HG03342 (cell line): ENCODE measurements around the gene TSR3.

Source experiments
- ATAC-seq: cut with Tn5 transposase; IDR thresholded peaks from one replicate; pipeline ENCODE4 v1.9.1; 2021; ENCODE audit warnings: mild to moderate bottlenecking, moderate library complexity; ENCODE audit not compliant: unreplicated experiment

TSR3 gene

DNA sequence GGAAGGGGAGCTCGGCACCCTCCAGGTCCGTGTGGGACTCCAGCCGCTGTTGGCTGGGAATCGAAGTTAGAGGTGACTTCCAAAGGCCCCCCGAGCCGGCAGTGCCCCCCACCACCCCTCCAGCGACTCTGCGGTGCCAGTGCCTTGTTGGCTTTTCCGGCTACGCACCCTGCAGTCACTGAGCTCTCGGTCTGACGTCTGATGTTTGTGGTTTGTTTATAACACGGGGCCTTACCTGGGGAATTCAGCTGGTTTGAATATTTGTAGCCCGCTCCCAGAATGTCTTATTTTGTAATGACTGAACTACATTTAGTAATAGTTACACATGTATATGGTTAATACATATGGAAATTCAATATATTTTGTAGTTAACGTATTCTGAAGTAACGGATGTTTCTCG is 25.3 kb downstream of the TSR3 start:
- no peak for ATAC-seq

DNA sequence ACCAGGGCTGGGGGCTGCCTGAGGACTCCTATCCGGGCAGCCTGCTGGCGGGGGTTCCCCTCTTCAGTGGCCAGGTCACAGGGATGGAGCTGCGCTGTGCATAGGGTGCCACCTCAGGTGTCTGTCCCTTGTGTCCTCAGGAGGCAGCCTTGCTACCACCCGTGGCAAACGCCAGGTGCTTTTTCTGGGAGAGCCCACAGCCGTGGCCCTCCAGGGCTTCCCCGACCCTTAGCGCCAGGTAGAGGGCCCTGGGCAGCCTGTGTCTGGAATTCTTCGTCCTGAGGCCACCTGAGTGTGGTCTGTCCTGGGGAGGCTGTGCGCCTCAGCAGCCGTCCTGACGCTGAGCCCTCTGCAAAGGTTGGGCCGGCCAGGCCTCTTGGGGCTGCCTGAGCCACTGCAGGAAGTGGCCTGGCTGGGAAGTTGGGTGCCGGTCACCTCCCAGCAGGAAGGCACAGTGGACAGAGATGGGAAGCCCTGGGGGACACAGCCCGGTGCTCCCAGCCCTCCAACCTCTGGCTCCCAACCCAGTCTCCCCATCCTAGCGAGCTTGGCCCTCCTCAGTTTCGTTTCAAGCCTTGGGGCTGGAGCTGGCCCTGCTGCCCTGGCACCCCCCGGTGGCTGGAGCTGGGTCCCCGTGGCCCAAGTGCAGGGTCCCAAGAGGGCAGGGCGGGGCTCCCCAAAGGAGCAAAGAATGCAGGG is 25.9 kb downstream of the TSR3 start:
- no peak for ATAC-seq

GRCh38 chr16:1325261-1325660 is 26.4 kb downstream of the TSR3 start:
- no peak for ATAC-seq

GRCh38 chr16:1324286-1324826 is 27.3 kb downstream of the TSR3 start:
- no peak for ATAC-seq

GRCh38 chr16:1323296-1324239 is 28.1 kb downstream of the TSR3 start:
- ATAC-seq, result no peak

DNA sequence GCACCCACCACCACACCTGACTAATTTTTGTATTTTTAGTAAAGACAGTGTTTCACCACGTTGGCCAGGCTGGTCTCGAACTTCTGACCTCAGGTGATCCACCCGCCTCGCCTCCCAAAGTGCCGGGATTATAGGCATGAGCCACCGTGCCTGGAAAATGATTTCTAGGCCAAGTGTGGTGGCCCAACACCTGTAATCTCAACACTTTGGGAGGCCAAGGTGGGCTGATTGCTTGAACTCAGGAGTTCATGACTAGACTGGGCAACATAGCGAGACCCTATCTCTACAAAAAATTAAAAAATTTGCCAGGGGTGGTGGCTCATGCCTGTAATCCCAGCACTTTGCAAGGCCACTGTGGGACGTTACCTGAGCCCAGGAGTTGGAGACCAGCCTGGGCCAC is 29.3 kb downstream of the TSR3 start:
- no peak for ATAC-seq

DNA sequence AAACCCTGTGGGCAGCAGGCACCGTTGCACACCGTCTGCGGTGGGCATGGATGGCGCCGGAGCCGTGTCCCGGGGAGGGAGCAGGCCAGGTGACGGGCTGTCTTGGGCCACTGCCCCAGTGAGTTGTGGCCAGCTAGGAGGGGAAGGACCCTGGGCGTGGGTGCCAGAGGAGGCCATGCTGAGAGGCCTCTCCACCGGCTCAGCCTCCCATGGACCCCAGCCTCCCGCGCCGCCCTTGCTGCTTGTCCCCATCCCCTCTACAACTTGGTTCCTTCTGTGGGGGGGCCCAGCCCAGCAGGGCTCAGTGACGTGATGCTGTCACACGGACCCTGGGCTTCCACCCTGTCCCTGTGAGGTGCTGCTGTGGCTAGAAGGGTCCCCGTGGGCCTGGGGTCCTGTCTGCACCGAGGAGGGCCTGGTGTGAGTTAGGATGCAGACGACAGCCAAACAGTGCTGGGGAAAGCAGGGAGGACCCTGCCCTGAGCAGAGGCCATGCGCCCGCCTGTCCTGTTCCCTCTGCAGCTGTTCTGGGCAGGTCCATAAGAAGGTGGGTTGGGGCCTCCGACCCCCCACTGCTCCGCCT is 30.9 kb downstream of the TSR3 start:
- ATAC-seq, result no peak

DNA sequence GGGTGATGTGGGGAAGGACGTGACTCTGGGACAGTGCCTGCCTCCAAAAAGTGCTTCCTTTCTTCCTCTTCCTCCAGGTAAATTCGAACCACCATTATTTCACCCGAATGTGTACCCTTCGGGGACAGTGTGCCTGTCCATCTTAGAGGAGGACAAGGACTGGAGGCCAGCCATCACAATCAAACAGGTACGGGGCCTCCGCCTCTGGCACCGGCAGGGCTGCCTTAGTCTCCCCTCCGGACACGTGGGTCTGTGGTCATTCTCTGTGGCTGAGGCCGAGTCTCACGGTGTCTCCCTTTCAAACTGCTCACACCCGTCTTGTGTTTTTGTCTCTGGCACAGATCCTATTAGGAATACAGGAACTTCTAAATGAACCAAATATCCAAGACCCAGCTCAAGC is 31.6 kb downstream of the TSR3 start:
- no peak for ATAC-seq

DNA sequence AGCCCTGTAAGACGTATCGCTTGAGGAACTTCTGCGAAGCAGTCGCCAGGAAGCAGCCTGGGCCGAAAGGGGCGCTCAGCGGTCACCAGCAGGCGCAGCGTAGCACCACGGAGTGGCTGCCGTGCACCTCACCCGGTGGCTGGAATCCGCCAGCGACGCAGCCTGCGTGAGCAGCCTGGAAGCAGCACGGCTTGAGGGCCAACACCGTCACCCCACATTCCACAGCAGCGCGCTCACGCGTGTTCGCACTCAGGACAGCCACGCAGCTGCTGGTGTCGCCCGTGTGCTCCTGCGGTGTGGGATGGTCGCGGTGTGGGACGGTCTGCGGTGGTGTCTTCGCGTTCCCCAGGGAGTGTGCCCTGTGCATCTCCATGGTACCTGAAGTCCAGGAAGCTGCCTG is 32.6 kb downstream of the TSR3 start:
- ATAC-seq, result no peak

- no peak for ATAC-seq
Observed at GRCh38 chr16:1318268-1318545, 33.5 kb downstream of the TSR3 start.

DNA sequence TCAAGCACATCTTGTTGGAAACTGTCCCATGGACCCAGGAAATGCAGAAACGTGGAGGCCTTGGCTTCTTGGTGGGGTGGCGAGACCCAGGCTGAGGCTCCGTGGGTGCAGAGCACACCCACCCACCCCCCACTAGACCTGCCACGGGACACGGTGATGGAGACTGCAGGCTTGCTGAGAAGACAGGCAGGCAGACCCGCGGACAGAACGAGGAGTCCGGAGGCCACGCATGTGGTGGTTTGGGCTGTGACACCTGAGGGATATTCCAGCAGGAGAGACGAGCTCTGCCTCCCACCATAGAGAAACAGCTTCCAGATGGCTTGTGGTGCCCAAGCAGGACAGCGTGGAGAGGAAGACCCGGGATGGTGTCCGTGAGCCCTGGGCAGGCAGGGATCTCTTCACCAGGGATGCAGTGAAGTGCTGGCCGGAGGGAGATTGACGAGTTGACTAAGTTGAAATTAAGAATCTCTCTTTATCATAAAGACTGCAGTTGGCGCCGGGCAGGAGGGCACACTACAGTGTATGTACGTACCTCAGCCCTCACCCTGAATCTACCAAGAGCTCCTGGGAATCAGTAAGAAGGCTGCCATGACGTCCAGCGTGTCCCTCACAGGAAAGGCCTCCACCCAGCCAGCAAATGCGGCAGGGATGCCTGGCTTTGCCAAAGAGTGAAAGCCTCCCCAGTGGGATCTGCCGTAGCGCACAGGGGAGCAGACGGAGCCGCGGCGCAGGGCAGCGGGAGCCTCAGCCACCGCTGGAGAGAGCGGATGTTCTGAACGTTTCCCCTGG is 34.0 kb downstream of the TSR3 start:
- ATAC-seq, result no peak

DNA sequence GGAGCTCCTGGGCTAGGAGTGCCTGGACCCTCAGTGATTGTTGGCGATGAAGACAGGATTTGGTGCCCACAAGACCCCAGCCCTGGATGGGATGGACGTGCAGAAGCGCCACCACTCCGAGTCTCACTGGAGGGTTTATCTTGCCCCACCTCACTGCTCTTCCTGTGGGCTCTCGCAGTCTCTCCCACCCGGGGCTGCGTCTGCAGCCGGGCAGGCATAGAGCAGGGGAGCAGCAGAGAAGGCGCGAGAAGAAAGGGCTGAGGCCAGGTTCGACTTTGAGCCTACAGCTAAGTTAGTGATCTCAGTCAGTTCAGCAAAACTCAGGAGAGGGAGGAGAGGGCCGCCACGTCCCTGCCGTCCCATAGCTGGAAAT is 35.7 kb downstream of the TSR3 start:
- ATAC-seq, result no peak

DNA sequence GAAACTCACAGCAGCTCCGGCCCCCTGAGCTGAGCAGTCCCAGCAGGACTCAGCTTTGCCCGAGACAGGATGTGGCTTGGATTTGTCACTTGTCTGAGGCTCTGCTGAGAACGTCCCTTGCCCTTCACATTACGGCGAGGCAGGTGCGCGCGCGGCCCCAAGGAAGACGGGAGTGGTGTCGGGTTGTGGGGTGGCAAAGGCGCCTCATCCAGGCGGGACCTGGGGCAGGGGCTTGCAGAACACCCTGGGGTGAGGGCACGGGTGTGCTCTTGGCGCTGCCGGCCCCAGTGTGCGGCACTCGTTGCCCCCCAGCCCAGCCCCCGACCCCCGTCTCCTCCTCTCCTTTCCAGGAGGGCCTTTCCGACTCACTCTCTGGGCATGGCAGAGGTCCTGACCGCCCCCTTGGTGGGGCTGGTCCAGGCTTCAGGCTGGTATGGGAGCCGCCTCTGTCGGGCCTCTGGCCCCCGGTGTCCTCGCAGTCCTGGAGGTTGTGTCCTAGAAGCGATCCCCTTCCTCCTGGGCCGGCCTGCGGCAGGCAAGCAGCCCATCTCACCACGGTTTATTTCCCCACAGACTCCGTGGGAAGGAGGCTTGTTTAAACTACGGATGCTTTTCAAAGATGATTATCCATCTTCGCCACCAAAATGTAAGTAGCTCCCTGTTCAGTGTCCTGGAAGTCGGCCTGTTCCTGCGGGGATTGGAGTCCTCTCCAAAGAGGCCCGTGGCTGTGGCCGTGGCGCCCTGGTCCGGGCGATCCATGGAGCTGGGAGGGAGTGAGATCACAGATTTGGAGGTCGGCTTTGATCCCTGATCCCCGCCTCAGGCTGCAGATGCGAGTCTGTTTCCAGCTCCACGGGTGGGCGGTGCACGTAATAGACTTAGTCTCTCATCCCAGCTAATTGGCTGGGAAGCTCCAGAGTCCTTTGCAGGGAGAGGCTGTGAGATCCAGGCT is 36.3 kb downstream of the TSR3 start:
- ATAC-seq, result no peak

DNA sequence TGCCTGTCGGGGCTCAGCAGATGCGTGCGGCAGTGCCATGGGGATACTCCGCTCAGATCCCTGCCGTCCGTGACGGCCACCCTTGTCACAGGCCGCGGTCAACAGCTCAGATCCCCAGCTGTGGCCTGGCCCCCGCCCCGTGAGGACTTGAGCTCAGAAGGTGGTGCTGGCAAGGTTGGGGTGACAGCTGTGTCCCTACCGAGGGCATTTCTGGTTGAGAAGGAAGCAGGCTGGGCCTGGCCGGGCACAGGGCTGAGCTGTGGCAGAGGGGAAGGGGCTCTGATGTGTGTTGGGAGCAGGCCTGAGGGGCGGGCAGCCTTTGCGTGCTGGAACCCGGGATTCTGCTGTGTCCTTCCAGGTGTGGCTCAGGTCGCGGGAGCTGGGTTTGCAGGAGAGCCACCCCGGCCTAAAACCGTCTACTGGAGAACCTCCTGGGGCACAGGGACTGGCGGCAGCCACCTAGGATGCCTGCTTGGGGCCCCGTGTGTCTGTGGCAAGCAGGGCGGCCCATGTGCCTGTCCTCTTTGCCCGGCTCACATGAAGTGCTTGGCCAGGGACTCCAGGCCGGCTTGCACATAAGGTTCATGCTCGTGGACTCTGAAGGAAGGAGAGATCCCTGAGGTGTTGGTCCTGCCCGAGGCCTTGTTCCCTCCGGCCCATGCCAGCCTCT is 37.1 kb downstream of the TSR3 start:
- ATAC-seq, result no peak

DNA sequence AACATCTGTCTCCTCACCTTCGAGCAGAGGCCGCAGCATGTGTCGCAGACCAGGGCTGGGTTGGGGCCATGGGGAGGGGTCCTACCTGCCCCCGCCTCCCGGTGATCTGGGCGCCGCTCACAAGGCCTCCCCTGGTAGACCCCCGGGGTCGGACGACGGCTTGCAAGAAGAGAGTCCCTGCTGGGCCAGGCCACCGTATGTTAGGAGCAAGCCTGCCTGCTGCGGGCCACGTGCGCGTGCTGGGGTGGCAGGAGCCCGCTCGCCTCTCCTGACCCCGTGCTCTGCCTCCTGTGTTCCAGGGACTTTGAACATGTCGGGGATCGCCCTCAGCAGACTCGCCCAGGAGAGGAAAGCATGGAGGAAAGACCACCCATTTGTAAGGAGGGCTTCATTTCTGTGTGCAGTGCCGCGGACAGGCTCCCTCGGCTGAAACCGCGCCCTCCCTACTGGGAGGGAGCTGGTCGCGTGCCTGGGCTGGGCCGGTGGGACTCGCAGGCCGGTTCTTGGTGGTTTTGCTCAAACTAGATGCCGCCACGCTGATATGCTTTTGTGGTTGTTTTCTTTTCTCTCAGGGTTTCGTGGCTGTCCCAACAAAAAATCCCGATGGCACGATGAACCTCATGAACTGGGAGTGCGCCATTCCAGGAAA is 37.8 kb downstream of the TSR3 start:
- no peak for ATAC-seq

DNA sequence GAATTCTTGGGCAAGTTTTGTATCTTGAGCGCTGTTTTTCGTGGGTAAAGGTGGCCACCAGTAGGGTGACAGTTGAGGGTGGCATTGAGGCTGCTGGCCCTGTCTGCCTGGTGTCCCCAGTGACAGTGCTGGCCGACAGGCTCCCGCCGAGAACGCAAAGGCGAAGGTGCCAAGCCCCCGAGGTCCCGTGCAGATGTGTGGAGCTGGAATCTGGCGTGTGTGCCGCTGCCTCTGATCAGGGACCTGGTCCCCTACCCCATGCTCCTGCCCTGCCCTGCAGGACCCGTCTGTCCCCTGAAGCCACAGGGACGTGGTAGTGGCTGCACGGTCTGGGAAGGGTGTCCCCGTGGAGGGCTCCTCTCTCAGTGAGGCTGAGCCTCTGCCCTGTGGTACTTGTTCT is 38.8 kb downstream of the TSR3 start:
- ATAC-seq, result no peak

- no peak for ATAC-seq
Observed at GRCh38 chr16:1312467-1312816, 39.2 kb downstream of the TSR3 start.

- no peak for ATAC-seq
Observed at GRCh38 chr16:1311738-1312466, 39.8 kb downstream of the TSR3 start.
